NCI-H460 (cell line): ENCODE data around the gene GAS7. TPM values are rescaled to one million over a fixed set of nuclear protein-coding genes. Genes with fewer than 3 reads are reported as not detected.

Experiments
- DNase-seq: peaks from one replicate; pipeline ENCODE4 v3.0.0-alpha.2; 2016; ENCODE audit warnings: low read depth; ENCODE audit errors: extremely low read depth
- total RNA-seq: library from RNA; depleted of rRNA; stranded (reverse); fragments of >200 nt; shearing (Covaris generic); gene quantifications from 2 replicates; pipeline ENCODE4 v1.2.3, GENCODE V29; 2014

Gene GAS7
- total RNA-seq, 1 experiment from 2014 or later = 2.5 TPM

DNA sequence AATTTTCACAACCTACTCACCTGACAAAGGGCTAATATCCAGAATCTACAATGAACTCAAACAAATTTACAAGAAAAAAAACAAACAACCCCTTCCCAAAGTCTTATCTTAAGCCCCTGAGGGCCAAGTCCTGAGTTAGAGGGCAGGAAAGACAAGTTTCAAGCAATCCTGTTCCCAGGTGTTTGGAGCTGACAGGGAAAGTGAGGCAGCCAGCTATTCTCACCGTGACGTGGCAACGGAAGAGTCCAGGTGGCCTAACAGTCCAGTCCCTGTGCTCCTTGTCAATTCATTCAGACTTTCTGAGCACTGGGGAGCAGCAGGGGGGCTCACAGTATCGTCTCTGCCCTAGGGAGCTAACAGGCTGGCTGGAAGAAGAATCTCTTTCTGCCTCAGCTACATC, 203.6 kb downstream of the GAS7 start:
- DNase-seq = no peak

DNA sequence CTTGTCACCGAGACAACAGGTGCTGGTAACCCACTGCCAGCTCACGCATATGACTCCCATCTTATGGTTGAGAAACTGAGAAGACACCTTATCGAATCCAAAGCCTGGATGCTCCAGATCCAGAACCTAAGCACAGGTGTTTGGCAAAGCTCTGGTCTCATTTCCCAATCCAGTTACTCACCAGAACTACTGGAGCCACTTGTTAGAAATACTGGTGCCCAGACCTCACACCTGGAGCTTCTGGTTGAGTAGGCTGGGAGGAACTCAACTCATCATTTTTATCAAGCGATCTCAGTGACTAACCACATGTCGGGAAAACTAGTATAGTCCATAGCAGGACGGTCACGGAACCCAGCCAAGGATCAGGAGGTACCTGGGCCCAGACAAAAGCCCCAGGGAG, 206.6 kb downstream of the GAS7 start:
- DNase-seq = no peak

DNA sequence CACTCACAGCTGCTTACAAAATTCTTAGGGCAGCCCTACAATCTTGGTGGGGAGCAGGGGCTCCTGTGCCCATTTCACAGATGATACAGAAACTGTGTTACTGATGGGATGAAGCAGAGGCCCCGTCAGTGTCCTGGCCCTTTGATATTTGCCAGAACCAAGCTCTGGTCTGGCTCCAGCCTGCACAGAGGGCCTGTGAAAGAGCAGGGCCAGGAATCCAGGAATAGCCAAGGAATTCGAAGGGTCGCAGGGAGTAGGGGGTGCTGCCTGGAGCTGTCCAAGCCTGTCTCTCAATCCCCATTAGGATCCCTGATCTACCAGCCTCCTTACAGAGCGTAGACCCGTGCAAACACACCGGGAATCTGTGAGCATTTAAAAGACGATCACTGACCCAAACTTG, 207.1 kb downstream of the GAS7 start:
- no peak for DNase-seq

DNA sequence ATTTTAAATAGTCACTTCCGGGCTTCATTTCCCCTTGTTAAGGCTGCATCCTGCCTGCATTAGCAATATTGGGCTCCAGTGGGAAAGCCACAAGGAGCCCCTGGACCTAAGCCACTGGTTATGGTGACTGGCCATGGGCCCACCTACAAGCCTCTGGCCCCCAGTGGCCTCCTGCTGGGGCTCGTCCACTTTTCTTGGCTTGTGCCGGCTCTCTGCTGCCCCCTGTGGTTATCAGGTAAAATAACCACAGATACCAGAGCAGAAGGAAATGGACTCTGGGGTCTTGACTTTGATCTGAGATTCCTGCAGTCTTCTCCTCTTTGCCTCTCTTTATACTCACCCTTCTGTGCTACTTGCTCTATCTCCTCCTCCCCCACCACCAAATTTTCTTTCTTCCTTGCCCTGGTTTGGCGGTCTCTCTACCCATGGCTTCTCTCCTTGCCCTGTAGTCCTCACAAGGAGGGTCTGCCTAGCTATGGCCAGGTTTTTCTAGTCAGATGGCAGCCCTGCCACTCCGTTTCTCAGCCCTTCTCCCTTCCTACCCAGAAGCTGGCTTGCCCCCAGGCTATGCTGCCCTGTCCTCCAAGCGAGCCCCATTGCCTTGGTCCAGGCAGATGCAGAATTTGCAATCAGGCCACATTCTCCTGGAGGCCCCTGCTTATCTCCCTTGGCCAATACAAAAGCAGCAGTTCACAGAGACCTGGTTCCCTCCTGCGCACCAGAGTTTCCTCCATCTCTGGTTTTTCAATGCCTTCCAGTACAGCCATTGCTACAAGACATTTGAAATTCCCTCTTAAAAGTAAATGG, 210.4 kb downstream of the GAS7 start:
- DNase-seq = peak; percentile 23

DNA sequence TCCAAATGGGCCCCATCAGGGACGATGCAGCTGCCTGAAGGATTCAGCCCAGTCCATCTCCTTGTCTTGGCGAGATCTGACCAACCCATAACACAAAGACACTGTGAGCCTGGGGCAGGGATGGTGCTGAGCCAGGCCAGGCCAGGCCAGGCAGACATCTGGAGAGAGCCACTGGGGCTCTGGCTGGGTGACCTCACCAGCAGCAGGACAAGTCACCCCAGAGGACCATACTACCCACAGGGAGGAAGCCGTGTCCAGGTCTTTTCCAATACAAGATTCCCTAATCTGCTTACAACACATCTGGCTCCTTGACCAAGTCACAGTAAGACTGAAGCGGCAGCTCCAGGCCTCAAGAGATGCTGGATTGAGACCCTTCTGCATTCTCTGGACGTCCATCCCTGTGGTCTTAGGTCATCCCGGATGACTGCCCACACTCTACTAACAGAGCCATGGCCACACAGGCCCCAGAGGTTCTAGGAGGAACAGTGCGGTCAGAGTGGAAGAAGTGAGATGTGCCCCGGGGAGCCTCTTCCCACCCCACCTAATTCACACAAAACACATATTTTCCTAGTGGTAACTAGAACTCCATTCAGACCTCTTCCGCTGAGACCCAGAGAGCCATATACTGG, 211.5 kb downstream of the GAS7 start:
- DNase-seq = no peak

DNA sequence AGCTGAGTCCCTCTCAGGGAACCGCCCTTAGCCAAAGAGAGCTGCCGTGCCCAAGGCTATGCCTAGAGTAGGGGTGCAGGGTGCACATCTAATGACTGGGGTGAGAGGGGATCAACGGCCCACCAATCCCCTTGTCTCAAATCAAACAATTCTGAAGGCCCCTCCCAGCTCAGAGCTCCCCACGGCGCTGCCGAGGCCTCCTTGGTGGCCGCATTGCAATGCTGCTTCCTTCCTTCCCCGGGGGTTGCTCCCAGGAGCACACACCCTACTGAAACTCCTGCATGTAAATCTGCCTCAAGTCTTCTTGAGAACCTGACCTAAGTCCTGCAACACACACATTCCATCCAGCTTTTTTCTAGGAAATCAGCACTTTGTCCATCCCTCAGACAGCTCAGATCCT, 212.8 kb downstream of the GAS7 start:
- no peak for DNase-seq

DNA sequence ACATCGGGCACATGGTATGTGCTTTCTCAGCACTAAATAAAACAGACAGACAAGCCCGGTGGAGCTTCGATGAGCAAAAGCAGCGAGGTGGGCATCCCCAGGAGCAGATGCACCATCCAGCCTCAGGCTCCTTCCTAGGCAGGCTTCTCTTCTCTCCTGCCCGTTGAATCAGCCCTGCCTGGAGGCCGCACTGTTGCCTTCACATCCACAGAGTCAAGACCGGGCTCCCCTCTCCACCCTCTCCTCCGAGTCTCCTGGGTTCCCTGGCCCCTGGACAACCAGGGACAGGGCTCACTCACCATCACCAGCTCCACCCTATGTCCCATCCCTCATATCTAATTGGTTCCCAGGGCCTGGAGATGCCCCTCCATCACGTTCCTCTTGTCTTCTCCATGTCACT, 213.6 kb downstream of the GAS7 start:
- no peak for DNase-seq

DNA sequence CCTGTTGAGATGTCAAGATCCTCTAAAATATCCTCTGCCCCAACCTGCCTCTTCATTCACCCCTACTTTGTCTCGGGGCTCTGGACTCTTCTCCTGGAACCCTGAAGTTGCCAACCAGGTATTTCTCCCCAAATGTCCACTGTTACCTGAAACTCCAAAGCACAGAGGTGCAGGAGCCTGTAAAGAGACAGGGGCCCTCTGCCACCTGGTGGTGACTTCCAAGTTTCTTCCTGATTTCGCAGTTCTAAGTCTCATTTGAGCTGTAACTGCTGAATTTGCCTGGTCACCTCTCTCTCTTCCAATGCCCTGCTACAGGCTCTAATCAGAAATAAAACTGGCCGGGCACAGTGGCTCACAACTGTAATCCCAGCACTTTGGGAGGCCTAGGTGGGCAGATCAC, 216.2 kb downstream of the GAS7 start:
- DNase-seq = no peak

DNA sequence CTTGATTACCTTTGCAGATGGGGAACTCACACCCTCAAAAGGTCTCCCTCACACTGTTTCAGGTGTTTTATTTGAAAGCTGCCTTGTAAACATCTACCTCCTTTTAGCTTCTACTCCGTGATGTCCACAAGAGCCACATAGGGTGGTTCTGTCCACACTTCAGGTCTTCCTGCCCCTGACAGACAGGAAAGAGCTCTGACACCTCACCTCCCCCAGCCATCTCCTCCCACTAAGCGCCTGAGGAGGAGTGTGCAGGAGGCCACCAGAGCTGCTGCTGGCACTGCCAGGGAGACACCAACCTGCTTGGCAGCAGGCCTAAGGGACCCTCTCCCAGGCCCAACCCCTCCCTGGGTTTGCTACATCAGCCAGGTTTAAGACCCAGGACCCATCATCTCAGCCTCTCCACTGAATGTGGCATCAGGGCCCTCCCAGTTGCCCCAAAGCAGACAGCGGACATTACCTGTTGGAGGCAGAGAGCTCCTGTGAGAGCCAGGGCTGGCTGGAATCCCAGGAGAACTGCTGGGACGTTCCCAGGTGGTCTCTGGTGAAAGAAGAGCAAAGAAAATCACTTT, 217.0 kb downstream of the GAS7 start:
- no peak for DNase-seq

DNA sequence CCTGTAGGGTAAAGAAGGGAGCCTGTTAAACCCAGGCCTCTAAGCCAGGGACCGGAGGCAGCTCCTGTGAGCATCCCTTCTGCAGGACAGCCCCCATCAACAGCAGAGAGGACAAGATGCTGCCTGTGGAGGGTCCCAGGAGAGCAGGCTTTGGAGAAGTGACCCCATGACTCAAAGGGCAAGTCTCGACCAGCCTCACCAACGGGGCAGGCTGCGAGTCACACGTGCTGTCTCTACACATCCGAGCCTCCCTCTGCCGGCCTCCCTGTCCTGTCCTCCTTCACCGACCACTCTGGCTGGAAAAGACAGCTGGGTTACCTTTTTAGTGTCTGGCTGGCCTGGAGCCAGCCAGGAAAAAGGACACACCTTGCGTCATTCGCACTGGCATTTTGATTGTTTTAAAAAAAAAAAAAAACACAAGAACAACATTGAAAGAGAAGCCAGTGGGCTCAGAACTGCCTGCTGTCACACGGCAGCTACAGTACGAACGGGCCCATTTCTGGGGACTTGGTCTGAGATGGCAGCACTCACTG, 218.9 kb downstream of the GAS7 start:
- no peak for DNase-seq

DNA sequence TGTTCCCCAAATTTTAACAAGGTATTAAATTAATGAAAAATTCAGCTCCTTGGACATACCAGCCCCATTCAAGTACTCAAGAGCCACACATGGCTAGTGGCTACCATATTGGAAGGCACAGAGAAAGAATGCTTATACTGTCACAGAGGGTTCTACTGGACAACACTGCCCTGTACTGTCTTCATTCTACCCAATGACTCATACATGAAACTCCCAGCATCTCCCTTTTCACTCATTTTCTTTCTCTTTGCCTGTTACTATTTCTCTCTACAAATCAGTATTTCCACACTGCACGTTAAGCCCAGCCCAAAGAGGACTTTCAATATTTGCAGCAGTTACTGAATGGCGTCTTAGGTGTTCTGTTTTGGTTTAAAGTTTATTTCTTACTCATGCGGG, 221.2 kb downstream of the GAS7 start:
- DNase-seq = no peak

DNA sequence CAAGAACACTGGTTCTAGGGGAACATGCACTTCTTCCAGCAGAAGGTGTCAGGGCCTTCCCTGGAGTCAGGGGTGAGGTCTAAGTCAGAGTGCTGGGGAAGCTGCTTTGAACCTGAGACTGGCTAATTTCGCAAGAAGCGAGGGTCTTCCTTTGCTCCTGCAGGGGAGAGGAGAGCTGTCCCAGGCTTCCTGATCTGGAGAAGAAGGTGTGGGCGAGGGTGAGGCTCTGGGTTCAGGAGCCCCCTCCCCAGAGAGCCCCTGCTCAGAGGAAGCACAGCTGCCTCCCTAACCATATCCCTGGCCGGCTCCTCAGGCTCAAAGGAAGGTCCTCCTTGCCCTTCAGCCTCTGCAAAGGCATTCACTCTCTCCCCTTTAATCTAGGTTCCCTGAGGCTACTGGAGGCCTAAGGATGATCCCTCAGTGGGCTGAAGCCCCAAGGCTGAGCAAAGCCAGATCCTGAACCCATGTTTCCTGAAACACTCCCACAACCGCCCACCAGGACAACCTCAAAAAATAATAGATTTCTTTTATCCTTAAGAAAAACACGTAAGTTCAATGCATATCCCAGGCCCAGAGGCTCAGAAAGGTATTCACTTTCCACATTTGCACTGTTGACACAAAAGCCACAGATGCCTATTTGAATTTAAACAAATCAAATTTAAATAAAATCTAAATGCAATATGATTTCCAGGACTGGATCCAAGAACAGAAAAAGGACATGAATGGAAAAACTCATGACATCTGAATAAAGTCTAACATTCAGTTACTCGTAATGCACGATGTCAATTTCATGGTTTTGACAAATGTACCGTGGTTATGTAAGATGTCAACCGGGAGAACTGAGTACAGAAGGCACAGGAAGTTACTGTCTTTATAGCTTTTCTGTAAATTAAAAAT, 221.9 kb downstream of the GAS7 start:
- DNase-seq = no peak

DNA sequence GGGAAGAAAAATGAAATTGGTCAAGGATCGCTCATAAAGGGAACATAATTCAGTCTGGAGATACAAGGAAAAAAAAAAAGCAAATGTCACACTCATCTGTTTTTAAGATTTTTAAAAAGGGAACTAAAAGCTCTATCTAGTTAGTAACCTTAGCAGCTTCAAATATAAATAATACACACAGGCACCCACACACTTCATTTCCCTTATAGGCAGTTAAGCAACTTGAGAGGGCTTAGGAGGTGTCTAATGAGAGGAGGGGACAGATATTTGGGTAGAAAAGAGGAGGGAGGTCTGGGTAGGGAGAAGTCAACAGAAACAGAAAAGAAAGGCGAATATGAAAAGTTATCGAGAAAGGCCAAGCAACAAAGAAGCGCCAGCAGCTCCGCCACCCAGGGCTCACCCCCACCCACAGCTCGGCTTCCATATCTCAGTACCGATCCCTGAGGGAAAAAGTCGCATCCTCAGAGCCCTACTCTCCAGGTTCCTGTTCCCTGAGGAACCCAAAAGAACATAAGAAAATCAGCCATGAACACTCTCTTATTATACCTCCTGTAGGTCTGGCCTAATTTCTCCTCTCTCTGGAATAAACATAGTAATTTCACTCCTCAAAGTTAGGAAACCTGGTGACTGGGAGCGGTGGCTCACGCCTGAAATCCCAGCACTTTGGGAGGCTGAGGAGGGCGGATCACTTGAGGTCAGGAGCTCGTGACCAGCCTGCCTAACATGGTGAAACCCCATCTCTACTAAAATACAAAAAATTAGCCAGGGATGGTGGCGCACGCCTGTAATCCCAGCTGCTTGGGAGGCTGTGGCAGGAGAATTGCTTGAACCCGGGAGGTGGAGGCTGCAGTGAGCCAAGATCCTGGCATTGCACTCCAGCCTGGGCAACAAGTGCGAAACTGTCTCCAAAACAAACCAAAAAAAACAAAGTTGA, 223.7 kb downstream of the GAS7 start:
- no peak for DNase-seq

DNA sequence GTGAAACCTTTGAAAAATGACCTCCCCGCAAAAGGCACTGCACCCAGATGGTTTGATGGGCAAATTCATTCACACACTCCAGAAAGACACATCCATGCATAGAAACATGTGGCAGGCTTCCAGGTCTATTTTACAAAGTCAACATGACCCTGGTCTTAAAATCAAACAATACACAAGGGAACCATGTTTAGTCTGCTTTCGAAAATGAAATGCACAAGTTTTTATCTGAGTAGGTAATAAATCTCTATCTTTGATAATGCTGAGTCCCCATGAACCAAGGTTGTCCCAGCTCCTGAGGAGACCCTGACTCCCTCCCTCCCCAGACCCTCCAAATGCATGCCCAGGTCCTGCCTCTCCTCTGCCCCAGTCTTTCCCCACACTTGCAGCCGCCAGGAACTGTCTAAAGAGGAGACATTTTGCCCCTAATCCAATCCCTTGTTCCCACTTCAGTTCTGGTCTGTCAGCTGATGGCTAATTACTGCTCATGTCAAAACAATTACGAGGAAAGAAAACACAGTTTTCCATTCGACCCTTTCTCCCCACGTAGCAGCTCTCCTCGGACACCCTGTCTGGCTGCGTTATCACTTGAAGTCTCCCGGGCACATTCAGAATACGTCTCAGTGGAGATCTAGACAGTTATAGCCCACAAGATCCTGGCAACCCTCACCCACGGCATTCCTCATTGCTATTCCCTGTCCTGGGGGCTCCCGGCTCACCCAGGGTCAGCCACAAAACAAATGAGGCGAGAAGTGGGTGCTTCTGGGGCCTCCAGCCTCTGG, 224.5 kb downstream of the GAS7 start:
- DNase-seq = no peak

DNA sequence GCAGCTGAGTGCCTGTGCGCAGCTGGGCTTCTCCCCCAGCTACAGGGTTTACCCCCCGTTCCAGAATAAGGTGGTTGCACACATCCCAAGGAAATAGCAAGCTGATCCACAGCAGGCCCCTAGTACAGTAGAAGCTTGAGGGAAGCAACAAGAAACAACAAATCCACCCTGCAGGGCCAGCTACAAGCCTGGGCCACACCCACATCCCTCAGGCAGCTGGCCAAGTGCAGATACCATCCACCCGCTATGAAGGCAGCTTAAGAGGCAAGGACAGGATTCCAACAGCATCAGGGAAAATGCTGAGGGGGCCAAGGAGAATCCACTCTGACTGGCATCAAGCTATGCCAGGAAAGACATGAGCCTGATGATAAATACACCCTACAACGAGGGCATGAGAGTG, 226.4 kb downstream of the GAS7 start:
- DNase-seq = peak; percentile 23

DNA sequence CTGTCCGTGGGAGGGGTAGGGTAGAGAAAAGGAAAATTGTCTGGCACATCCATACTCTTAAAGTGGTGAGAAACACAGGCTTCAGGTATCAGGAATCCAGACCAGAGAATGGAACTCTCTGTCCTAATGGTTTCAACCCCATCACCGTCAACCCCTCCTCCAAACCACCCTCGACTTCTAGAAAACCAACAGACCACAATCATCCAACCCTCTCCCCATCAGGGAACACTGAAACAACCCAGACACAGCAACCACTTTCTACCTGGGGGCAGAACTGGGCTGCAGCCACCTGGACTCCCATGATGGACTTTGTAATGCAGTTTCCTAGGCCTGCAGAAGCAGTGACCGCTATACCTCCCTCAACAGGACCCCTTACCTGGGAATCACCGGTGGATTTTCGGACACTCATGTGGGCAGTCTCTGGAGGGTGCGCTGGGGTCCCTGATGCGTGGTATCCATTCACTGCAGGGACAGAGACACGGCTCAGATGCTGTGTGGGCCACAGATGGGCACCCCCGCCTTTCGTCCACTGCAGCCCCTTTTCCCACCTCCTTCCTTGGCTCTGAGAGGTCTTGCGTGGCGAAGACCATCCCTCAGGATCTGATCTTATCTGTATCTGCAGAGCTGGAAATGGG, 229.0 kb downstream of the GAS7 start:
- DNase-seq = no peak

DNA sequence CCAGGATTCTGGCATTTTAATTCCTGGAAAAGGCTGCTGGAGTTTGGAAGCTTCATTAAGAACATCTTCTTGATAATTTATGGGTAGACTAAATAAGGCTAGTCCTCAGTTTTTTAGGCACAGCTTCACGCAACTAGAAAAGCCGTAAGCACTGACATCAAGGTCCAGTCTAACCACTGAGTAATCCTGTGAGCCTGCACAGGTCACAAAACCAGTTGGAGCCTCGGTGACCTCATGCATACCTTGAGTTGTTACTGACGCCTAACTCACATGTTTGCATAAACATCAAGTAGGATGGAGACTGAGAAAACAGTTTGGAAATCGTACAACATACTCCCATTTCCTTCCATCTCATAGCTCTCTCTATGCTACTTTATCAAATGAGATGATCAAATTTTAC, 229.5 kb downstream of the GAS7 start:
- DNase-seq = no peak

DNA sequence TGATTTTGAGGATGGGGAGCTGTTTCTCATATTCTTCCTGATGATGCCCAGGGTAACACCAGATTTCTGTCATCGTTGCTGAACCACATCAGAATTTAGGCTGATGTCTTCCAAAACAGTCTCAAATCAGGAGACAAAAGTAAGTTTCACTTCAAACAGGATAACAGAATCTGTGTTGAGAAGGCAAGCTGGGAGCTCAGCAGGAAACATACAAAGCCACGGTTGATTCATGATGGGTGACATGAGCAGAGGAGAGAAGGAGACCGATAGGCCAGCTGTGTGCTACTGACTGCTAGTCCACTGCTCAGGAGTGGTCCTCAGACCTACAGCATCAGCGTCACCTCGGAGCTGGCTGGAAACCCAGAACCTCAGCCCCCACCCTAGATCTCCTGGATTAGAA, 230.4 kb downstream of the GAS7 start:
- no peak for DNase-seq
